Measurements from ENCODE around the gene PBX4.

DNA sequence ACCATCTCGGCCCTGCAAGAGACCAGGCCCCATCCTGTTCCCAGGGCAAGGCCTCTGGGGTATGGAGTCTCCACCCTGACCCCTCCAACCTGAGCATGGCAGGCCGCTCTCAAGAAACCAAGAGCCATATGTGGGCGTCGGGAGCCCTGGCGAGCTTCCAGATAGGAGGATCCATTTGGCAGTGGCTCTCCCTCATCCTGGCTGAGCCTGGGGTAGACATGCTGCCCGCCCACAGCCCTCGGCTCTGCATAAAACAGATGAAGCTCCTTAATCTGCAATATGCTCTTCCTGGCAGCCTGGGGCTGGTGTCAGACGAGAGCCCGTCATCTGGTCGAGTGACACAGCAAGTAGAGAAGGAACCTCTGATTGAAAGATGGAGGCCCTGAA is 38.9 kb upstream of the PBX4 start:
- TF ChIP-seq, protein P1, sequence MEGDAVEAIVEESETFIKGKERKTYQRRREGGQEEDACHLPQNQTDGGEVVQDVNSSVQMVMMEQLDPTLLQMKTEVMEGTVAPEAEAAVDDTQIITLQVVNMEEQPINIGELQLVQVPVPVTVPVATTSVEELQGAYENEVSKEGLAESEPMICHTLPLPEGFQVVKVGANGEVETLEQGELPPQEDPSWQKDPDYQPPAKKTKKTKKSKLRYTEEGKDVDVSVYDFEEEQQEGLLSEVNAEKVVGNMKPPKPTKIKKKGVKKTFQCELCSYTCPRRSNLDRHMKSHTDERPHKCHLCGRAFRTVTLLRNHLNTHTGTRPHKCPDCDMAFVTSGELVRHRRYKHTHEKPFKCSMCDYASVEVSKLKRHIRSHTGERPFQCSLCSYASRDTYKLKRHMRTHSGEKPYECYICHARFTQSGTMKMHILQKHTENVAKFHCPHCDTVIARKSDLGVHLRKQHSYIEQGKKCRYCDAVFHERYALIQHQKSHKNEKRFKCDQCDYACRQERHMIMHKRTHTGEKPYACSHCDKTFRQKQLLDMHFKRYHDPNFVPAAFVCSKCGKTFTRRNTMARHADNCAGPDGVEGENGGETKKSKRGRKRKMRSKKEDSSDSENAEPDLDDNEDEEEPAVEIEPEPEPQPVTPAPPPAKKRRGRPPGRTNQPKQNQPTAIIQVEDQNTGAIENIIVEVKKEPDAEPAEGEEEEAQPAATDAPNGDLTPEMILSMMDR (IDR thresholded peaks at IDR 0.05) = no peak
- TF ChIP-seq POLR2AphosphoS5 (IDR thresholded peaks at IDR 0.05) = no peak
- TF ChIP-seq EP300 (IDR thresholded peaks at IDR 0.05) = no peak
- TF ChIP-seq POLR2A (IDR thresholded peaks at IDR 0.05) = no peak

Measured in stomach (tissue), 4 donors.